HG03108 (cell line): Measurements from ENCODE around the gene SLC16A5.

Experiments
- ATAC-seq: cut with Tn5 transposase; IDR thresholded peaks from one replicate; pipeline ENCODE4 v1.9.1; 2021; ENCODE audit warnings: moderate library complexity; ENCODE audit not compliant: unreplicated experiment

SLC16A5 gene

GRCh38 chr17:75155191-75155601 lies 67.4 kb downstream of the SLC16A5 start:
- ATAC-seq = no peak
